Esophagus muscularis mucosa (tissue), 4 donors: ENCODE measurements around the gene VRK2. TPM values are rescaled to one million over a fixed set of nuclear protein-coding genes. Genes with fewer than 3 reads are reported as not detected.
"Not testable (repeated sequence)": the region's sequence is repeated elsewhere in the genome, so short reads cannot be mapped to it uniquely, and the experiment has no call there.

Experiments
- DNase-seq: peaks from one replicate; pipeline ENCODE4 v3.0.0-alpha.2; 2017; ENCODE audit errors: extremely low spot score
- H3K27ac ChIP-seq, 4 donors: fragments of 200-600 bp; sonication (generic); replicated peaks in 1 of 4; 1 replicate in 3 of 4; 2 replicates in 1 of 4; pipeline ENCODE4 v1.5.1; 2016 to 2019; ENCODE audit warnings: mild to moderate bottlenecking in 1 of 4
- H3K27me3 ChIP-seq, 4 donors: fragments of 200-600 bp; sonication (generic); one replicate each; pipeline versions ENCODE4 v1.5.1 to v1.6.0; 2016 to 2019
- H3K36me3 ChIP-seq, 4 donors: fragments of 200-600 bp; sonication (generic); one replicate each; pipeline ENCODE4 v1.5.1; 2016 to 2019
- H3K4me1 ChIP-seq, 4 donors: fragments of 200-600 bp; sonication (generic); one replicate each; pipeline ENCODE4 v1.5.1; 2016 to 2019
- H3K4me3 ChIP-seq, 4 donors: fragments of 200-600 bp; sonication (generic); 1 replicate in 2 of 4; 2 replicates in 2 of 4; pipeline ENCODE4 v1.5.1; 2016 to 2019; ENCODE audit warnings: mild to moderate bottlenecking in 4 of 4, moderate library complexity in 1 of 4
- H3K9me3 ChIP-seq, 4 donors: fragments of 200-600 bp; sonication (generic); 1 replicate in 3 of 4; 2 replicates in 1 of 4; pipeline ENCODE4 v1.5.1; 2016 to 2019
- CTCF ChIP-seq, 3 experiments: fragments of 200-600 bp in 2 of 3; fragments of 450-650 bp in 1 of 3; sonication (generic) in 2 of 3; IDR thresholded peaks; one replicate each; pipeline ENCODE4 v1.5.1; 2017 to 2019; ENCODE audit warnings: antibody characterized with exemption in 3 of 3, mild to moderate bottlenecking in 2 of 3, moderate library complexity in 1 of 3
- EP300 ChIP-seq: sonication (generic); formaldehyde crosslinking; IDR thresholded peaks from one replicate; pipeline ENCODE4 v1.6.1; 2017; ENCODE audit warnings: antibody characterized with exemption
- POLR2A ChIP-seq: fragments of 450-650 bp; IDR thresholded peaks from one replicate; pipeline ENCODE4 v1.6.1; 2017; ENCODE audit warnings: antibody characterized with exemption, moderate library complexity, mild to moderate bottlenecking, low read depth
- POLR2AphosphoS5 ChIP-seq, 2 donors: sonication (generic); formaldehyde crosslinking; IDR thresholded peaks; one replicate each; pipeline ENCODE4 v1.6.1; 2017; ENCODE audit warnings: antibody characterized with exemption in 2 of 2
- WGBS: methylation state at CpG from one replicate; pipeline ENCODE4 v1.1.5; 2018; 5-methylcytosine and 5-hydroxymethylcytosine counted together
- intact Hi-C: fragments of 100-400 bp; cut with DNase I; formaldehyde crosslinking; loops from one replicate; pipeline ENCODE4 v1.15.1; 2023
- total RNA-seq, 4 donors: library from RNA; depleted of rRNA; stranded (reverse); fragments of >200 nt; gene quantifications; one replicate each; pipeline versions ENCODE4 v1.1.0 to v1.2.1, GENCODE V29; 2016

VRK2 gene
- total RNA-seq, 4 donors from 2014 or later: 25.8 to 31.3 (median 28.7) TPM

GRCh38 chr2:58170334-58170933, 123.8 kb downstream of the VRK2 start:
- WGBS: 93% methylated on average over 7 of the region's 7 CpGs
- intact Hi-C loops, H3K9me3 ChIP-seq: not testable (repeated sequence)

GRCh38 chr2:58171831-58172230, 125.2 kb downstream of the VRK2 start:
- H3K27ac ChIP-seq, H3K9me3 ChIP-seq, intact Hi-C loops, DNase-seq, H3K4me3 ChIP-seq, H3K27me3 ChIP-seq, H3K4me1 ChIP-seq: not testable (repeated sequence)
- peaks cover 0 to 16% (median 0%) of the 10 kb centered on the region in 4 donors for H3K36me3 ChIP-seq
- 94% methylated on average over 16 of the region's 16 CpGs for WGBS

More at GRCh38 chr2:58170334-58170933, 123.8 kb downstream of the VRK2 start:
- H3K36me3 ChIP-seq: peaks cover 0 to 16% (median 0%) of the 10 kb centered on the region in 4 donors
- not testable (repeated sequence) for H3K4me3 ChIP-seq, H3K4me1 ChIP-seq, DNase-seq, H3K27me3 ChIP-seq, H3K27ac ChIP-seq

GRCh38 chr2:58177187-58177586, 130.6 kb downstream of the VRK2 start:
- WGBS: 88% methylated on average over 2 of the region's 4 CpGs
- H3K36me3 ChIP-seq, H3K4me3 ChIP-seq, intact Hi-C loops, H3K27me3 ChIP-seq, H3K27ac ChIP-seq, H3K4me1 ChIP-seq, DNase-seq, H3K9me3 ChIP-seq: not testable (repeated sequence)

GRCh38 chr2:58180175-58180574, 133.6 kb downstream of the VRK2 start:
- H3K4me1 ChIP-seq, DNase-seq, H3K4me3 ChIP-seq, H3K27ac ChIP-seq, intact Hi-C loops, H3K9me3 ChIP-seq, H3K27me3 ChIP-seq, H3K36me3 ChIP-seq: not testable (repeated sequence)
- WGBS: 97% methylated on average over 3 of the region's 3 CpGs

- WGBS: 97% methylated on average over 5 of the region's 5 CpGs
- DNase-seq: no peak
- Histone ChIP-seq H3K27ac (no peak overlapping the region), H3K27me3 (no peaks in the 10 kb centered on the region), H3K9me3 (no peaks in the 10 kb centered on the region), H3K4me1 (no peaks in the 10 kb centered on the region), H3K4me3 (no peak overlapping the region), H3K36me3 (no peaks in the 10 kb centered on the region)
- TF ChIP-seq CTCF (IDR thresholded peaks at IDR 0.05) (no peak), POLR2AphosphoS5 (IDR thresholded peaks at IDR 0.05) (no peak), POLR2A (no peak), EP300 (no peak)
- intact Hi-C loops: no loop called here
Measured at GRCh38 chr2:58180635-58181034, 134.0 kb downstream of the VRK2 start.

GRCh38 chr2:58182527-58182926, 135.9 kb downstream of the VRK2 start:
- TF ChIP-seq POLR2AphosphoS5 (IDR thresholded peaks at IDR 0.05): no peak
- TF ChIP-seq POLR2A: no peak
- TF ChIP-seq EP300: no peak
- TF ChIP-seq CTCF (IDR thresholded peaks at IDR 0.05): no peak
- intact Hi-C loops: no loop called here
- no peak for DNase-seq
- no peak overlapping the region for H3K27ac ChIP-seq
- peaks cover 0 to 5% (median 0%) of the 10 kb centered on the region in 4 donors for H3K36me3 ChIP-seq
- no peaks in the 10 kb centered on the region for H3K27me3 ChIP-seq
- H3K4me1 ChIP-seq: no peaks in the 10 kb centered on the region
- H3K9me3 ChIP-seq: no peaks in the 10 kb centered on the region
- 94% methylated on average over 1 of the region's 1 CpG for WGBS
- H3K4me3 ChIP-seq: no peak overlapping the region

- intact Hi-C loops: no loop called here
- TF ChIP-seq CTCF (IDR thresholded peaks at IDR 0.05): no peak
- TF ChIP-seq POLR2A: no peak
- no peak for TF ChIP-seq EP300
- no peak for TF ChIP-seq POLR2AphosphoS5 (IDR thresholded peaks at IDR 0.05)
- no peak overlapping the region for H3K27ac ChIP-seq
- no peak for DNase-seq
- H3K4me1 ChIP-seq: no peaks in the 10 kb centered on the region
- peaks cover 0 to 16% (median 0%) of the 10 kb centered on the region in 4 donors for H3K36me3 ChIP-seq
- WGBS: 85% methylated on average over 4 of the region's 4 CpGs
- H3K9me3 ChIP-seq: no peaks in the 10 kb centered on the region
- no peaks in the 10 kb centered on the region for H3K27me3 ChIP-seq
- no peak overlapping the region for H3K4me3 ChIP-seq
Measured at GRCh38 chr2:58186501-58186900, 139.9 kb downstream of the VRK2 start.

- peaks cover 0 to 16% (median 0%) of the 10 kb centered on the region in 4 donors for H3K36me3 ChIP-seq
- H3K27ac ChIP-seq, H3K4me3 ChIP-seq, DNase-seq, H3K9me3 ChIP-seq, H3K27me3 ChIP-seq, H3K4me1 ChIP-seq, intact Hi-C loops: not testable (repeated sequence)
- 97% methylated on average over 6 of the region's 6 CpGs for WGBS
Measured at GRCh38 chr2:58187022-58187421, 140.4 kb downstream of the VRK2 start.
